Measurements from ENCODE around the gene TICAM2. TPM values are rescaled to one million over a fixed set of nuclear protein-coding genes. Genes with fewer than 3 reads are reported as not detected.

Gene TICAM2
- total and polyA plus RNA-seq, 10 of the 15 experiments (the other 5 are each of a cell fraction or from before 2014, with no cell fraction given): 0.14 to 7.0 (median 2.9) TPM

GRCh38 chr5:115541611-115542010, 60.7 kb downstream of the TICAM2 start:
- H3K27me3 ChIP-seq (replicated peaks in 1 of 2; ENCODE audit: control insufficient read depth in 2 of 2, insufficient read depth in 2 of 2, low read length in 1 of 2): no peaks in the 10 kb centered on the region
- no peak for TF ChIP-seq POLR2AphosphoS5 (IDR thresholded peaks at IDR 0.05; ENCODE audit: low read length)
- TF ChIP-seq CTCF (IDR thresholded peaks at IDR 0.05 in 2 of 3, conservative IDR thresholded peaks at IDR 0.05 in 1 of 3; ENCODE audit: control insufficient read depth in 2 of 3, extremely low read depth in 1 of 3, insufficient read depth in 1 of 3, low read depth in 3 of 3, low read length in 3 of 3): 0 out of 6 replicates have a peak, but pooled peaks of 1 of the 3 experiments have one; percentile 11
- TF ChIP-seq NFYA (IDR thresholded peaks at IDR 0.05; ENCODE audit: borderline replicate concordance, low read depth, low read length): no peak
- no peak for TF ChIP-seq BCL11A (IDR thresholded peaks at IDR 0.05; ENCODE audit: low read depth, low read length)
- TF ChIP-seq, protein P1, sequence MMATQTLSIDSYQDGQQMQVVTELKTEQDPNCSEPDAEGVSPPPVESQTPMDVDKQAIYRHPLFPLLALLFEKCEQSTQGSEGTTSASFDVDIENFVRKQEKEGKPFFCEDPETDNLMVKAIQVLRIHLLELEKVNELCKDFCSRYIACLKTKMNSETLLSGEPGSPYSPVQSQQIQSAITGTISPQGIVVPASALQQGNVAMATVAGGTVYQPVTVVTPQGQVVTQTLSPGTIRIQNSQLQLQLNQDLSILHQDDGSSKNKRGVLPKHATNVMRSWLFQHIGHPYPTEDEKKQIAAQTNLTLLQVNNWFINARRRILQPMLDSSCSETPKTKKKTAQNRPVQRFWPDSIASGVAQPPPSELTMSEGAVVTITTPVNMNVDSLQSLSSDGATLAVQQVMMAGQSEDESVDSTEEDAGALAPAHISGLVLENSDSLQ (IDR thresholded peaks at IDR 0.05): no peak
- no peak overlapping the region; the same call in none of the 2 replicates for H3K27ac ChIP-seq (ENCODE audit: control insufficient read depth, insufficient read depth)
- DNase-seq (ENCODE audit: low read depth, low spot score): no peak
- peaks cover 79% of the 10 kb centered on the region for H3K79me2 ChIP-seq (ENCODE audit: control insufficient read depth, insufficient read depth, low read length)
- BruUV-seq (replicated peaks): no TSS peak
- ChIA-PET SMC1A (ENCODE audit: uncharacterized antibody, unreplicated experiment) (interaction anchor here (1.1 to 13.9 kb wide), 9 partner anchors 10 to 232 kb away, joined by 3 to 166 read pairs (median 17); partner anchors contain the start of gene TMED7), POLR2A (interaction anchor here (3.3 kb wide), 1 partner anchor 83 kb away, joined by 8 read pairs; no protein-coding TSS in a partner anchor), RAD21 (ENCODE audit: unreplicated experiment) (interaction anchor here (0.8 to 6.2 kb wide), 6 partner anchors 10 to 232 kb away, joined by 3 to 43 read pairs (median 10); no protein-coding TSS in a partner anchor), CTCF (interaction anchor here (1.2 to 7.3 kb wide), 5 partner anchors 19 to 301 kb away, joined by 4 to 58 read pairs (median 4); no protein-coding TSS in a partner anchor)
- in situ Hi-C loops (cut with MboI) (no loop called here), intact Hi-C loops (cut with micrococcal nuclease; ENCODE audit: unreplicated experiment) (loop anchor here (2.0 to 10.0 kb wide), 4 partner anchors 81 to 1107 kb away; no protein-coding TSS in a partner anchor)
- no peaks in the 10 kb centered on the region; the same call in 1 of the 2 replicates for H4K20me1 ChIP-seq (ENCODE audit: control insufficient read depth, insufficient read depth)
- no peak overlapping the region for H2AFZ ChIP-seq (ENCODE audit: control insufficient read depth, low read depth, low read length)
- FAIRE-seq: no peak
- H3K4me2 ChIP-seq (ENCODE audit: control insufficient read depth, insufficient read depth): peak overlapping the region; percentile 98
- no peak for ATAC-seq
- H3K4me1 ChIP-seq (ENCODE audit: control insufficient read depth, insufficient read depth, low read length): peaks cover 4% of the 10 kb centered on the region
- WGBS (ENCODE audit: insufficient coverage, insufficient replicate concordance, low lambda C conversion rate, missing lambda C conversion rate): 0% methylated on average over 2 of the region's 2 CpGs
- peak overlapping the region; percentile 81 for H3K4me3 ChIP-seq
- peak overlapping the region; percentile 89; the same call in 1 of the 2 replicates for H3K9ac ChIP-seq (ENCODE audit: control insufficient read depth, insufficient read depth, low read length)
- peaks cover 0 to 11% of the 10 kb centered on the region in 2 experiments; a peak in 2 of 4 replicates for H3K36me3 ChIP-seq (ENCODE audit: control insufficient read depth in 2 of 2, insufficient read depth in 2 of 2, low read length in 1 of 2)
- H3K9me3 ChIP-seq (replicated peaks; ENCODE audit: control insufficient read depth, insufficient read depth, low read length): peaks cover 5% of the 10 kb centered on the region

Measured in GM12878 (cell line).